HepG2 (cell line): Measurements from ENCODE around the gene TCF12. TPM values are rescaled to one million over a fixed set of nuclear protein-coding genes. Genes with fewer than 3 reads are reported as not detected.

Experiments used
- ATAC-seq: fragments of 200-7000 bp; cut with Tn5 transposase; 3 replicates; pipeline ENCODE4 v1.9.1; 2020; ENCODE audit warnings: mild to moderate bottlenecking, moderate library complexity
- BruUV-seq: library from RNA; stranded (reverse); fragments of 400-500 nt; replicated peaks from 2 replicates; lab custom pipeline; 2021; lab: Mats Ljungman, UMichigan
- CTCF ChIA-PET: fragments of 300-600 bp; formaldehyde crosslinking; extraction: SDS; loops from one replicate; lab custom pipeline; 2021; ENCODE audit warnings: low total read pairs, inconsistent platforms, low intra/inter-chr PET ratio; lab: Yijun Ruan, JAX
- POLR2A ChIA-PET: fragments of 350-600 bp; sonication (Branson Sonifier 250); formaldehyde crosslinking; loops from one replicate; lab custom pipeline; 2020; ENCODE audit warnings: antibody characterized with exemption, inconsistent platforms; lab: Yijun Ruan, JAX
- DNase-seq: peaks from one replicate; pipeline ENCODE4 v3.0.0-alpha.2; 2015; ENCODE audit warnings: low spot score
- FAIRE-seq: peaks from 3 replicates; lab custom pipeline; 2011; peaks lifted over from hg19 to GRCh38; lab: Jason Lieb, UNC
- H2AFZ ChIP-seq: one replicate; pipeline ENCODE4 v1.6.1; 2011; ENCODE audit warnings: low read length, inconsistent platforms
- H3K27ac ChIP-seq: fragments of 300-600 bp; 3 replicates; pipeline ENCODE4 v1.8.0; 2011; ENCODE audit warnings: mixed run types, mild to moderate bottlenecking, mixed read lengths, low read length, inconsistent platforms; ENCODE audit not compliant: insufficient read depth; ENCODE audit errors: extremely low read length
- H3K27me3 ChIP-seq, 2 experiments: fragments of 200-600 bp in 1 of 2; 2 replicates in 1 of 2; 3 replicates in 1 of 2; pipeline versions ENCODE4 v1.6.0 to v1.8.0; 2011; ENCODE audit warnings: low read length in 2 of 2, mild to moderate bottlenecking in 2 of 2, moderate library complexity in 2 of 2, inconsistent platforms in 1 of 2; ENCODE audit not compliant: insufficient read depth in 2 of 2, control insufficient read depth in 1 of 2
- H3K36me3 ChIP-seq, 2 experiments: fragments of 200-600 bp in 1 of 2; replicated peaks in 1 of 2; 2 replicates in 1 of 2; 3 replicates in 1 of 2; pipeline versions ENCODE4 v1.5.1 to v1.8.0; 2011; ENCODE audit warnings: low read length in 2 of 2, inconsistent platforms in 1 of 2; ENCODE audit not compliant: insufficient read depth in 2 of 2, control insufficient read depth in 1 of 2
- H3K4me1 ChIP-seq: 2 replicates; pipeline ENCODE4 v1.5.1; 2012; ENCODE audit warnings: low read length, inconsistent platforms; ENCODE audit not compliant: insufficient read depth
- H3K4me2 ChIP-seq: 2 replicates; pipeline ENCODE4 v1.6.0; 2011; ENCODE audit warnings: low read depth, low read length, inconsistent platforms
- H3K4me3 ChIP-seq, 3 experiments: fragments of 200-600 bp in 1 of 3; sonication (generic), shearing (Covaris generic) in 1 of 3; replicated peaks in 1 of 3; 2 replicates each; pipeline ENCODE4 v1.5.1; 2011 to 2016; ENCODE audit warnings: low read length in 3 of 3, inconsistent platforms in 2 of 3, low read depth in 2 of 3, mild to moderate bottlenecking in 2 of 3, control low read depth in 1 of 3, mixed read lengths in 1 of 3; ENCODE audit not compliant: insufficient read depth in 1 of 3
- H3K79me2 ChIP-seq: one replicate; pipeline ENCODE4 v1.6.1; 2011; ENCODE audit warnings: low read length, inconsistent platforms; ENCODE audit not compliant: insufficient read depth
- H3K9ac ChIP-seq: 2 replicates; pipeline ENCODE4 v1.6.0; 2011; ENCODE audit warnings: mild to moderate bottlenecking, low read depth, low read length, inconsistent platforms; ENCODE audit not compliant: insufficient read depth
- H3K9me3 ChIP-seq: 2 replicates; pipeline ENCODE4 v1.5.1; 2012; ENCODE audit warnings: mild to moderate bottlenecking, low read length
- H4K20me1 ChIP-seq: 2 replicates; pipeline ENCODE4 v1.6.0; 2011; ENCODE audit warnings: inconsistent platforms, mild to moderate bottlenecking, low read length, moderate library complexity; ENCODE audit not compliant: insufficient read depth
- CHD2 ChIP-seq: IDR thresholded peaks from 2 replicates; pipeline ENCODE4 v1.6.1; 2011; ENCODE audit warnings: low read depth, low read length, improper control_type of control experiment
- FOXM1 ChIP-seq: sonication (generic); formaldehyde crosslinking; IDR thresholded peaks from 2 replicates; pipeline ENCODE4 v1.5.0; 2020; ENCODE audit warnings: missing genetic modification reagents
- MEIS2 ChIP-seq: sonication (generic); formaldehyde crosslinking; IDR thresholded peaks from 2 replicates; pipeline ENCODE4 v1.9.0; 2021; ENCODE audit warnings: mild to moderate bottlenecking, missing genetic modification reagents
- TP53 ChIP-seq: sonication (generic); formaldehyde crosslinking; conservative IDR thresholded peaks from 2 replicates; pipeline ENCODE4 v1.4.0; 2020; ENCODE audit warnings: missing genetic modification reagents
- ZNF136 ChIP-seq: sonication (generic); formaldehyde crosslinking; IDR thresholded peaks from 2 replicates; pipeline ENCODE4 v1.8.1; 2022; ENCODE audit warnings: low read depth, mild to moderate bottlenecking, moderate library complexity, missing genetic modification reagents
- ZNF670 ChIP-seq: sonication (generic); formaldehyde crosslinking; IDR thresholded peaks from 2 replicates; pipeline ENCODE4 v1.8.0; 2022; ENCODE audit warnings: mild to moderate bottlenecking, missing genetic modification reagents, borderline replicate concordance
- WGBS: methylation state at CpG from one replicate; pipeline ENCODE4 v1.1.6; 2017; ENCODE audit warnings: low lambda C conversion rate; 5-methylcytosine and 5-hydroxymethylcytosine counted together
- in situ Hi-C: cut with HindIII; loops from 2 replicates; pipeline ENCODE4 v1.10.0; 2017; ENCODE audit warnings: low pct_unique_long_range_greater_than_20kb; ENCODE audit not compliant: extremely low pct_ligation_motif_present
- intact Hi-C: fragments of 100-400 bp; cut with micrococcal nuclease; formaldehyde crosslinking; loops from one replicate; pipeline ENCODE4 v1.10.0; 2022; ENCODE audit not compliant: unreplicated experiment
- polyA plus RNA-seq, 8 experiments: library from polyadenylated mRNA; depleted of rRNA in 3 of 8; stranded (reverse) in 7 of 8; unstranded in 1 of 8; fragments of >200 nt; fragmentation: Illumina TruSeq in 4 of 8; extraction: Trizol in 4 of 8; gene quantifications; 2 replicates each; pipeline versions ENCODE4 v1.2.1 to v1.2.3, GENCODE V29; 2011 to 2016; ENCODE audit warnings: low read depth in 4 of 8, missing spikeins in 1 of 8, mixed read lengths in 1 of 8; ENCODE audit not compliant: insufficient read depth in 1 of 8
- total RNA-seq, 5 experiments: library from RNA; depleted of rRNA; stranded (reverse); fragments of >200 nt; fragmentation: Illumina TruSeq; extraction: Trizol; gene quantifications; 2 replicates each; pipeline ENCODE4 v1.2.3, GENCODE V29; 2016; ENCODE audit warnings: low read depth in 1 of 5
- TF ChIP-seq, protein P1 (sequence below): sonication (generic); formaldehyde crosslinking; conservative IDR thresholded peaks from 2 replicates; pipeline ENCODE4 v1.8.0; 2022; ENCODE audit warnings: missing genetic modification reagents

TCF12 gene
- total and polyA plus RNA-seq, 2 of the 13 experiments (the other 11 are each of a cell fraction or from before 2014, with no cell fraction given) = 48.6 to 51.1 TPM

GRCh38 chr15:57018151-57018550 is 99.7 kb downstream of the TCF12 start:
- FAIRE-seq (no peak), ATAC-seq (no peak), DNase-seq (no peak)
- H2AFZ ChIP-seq = no peak overlapping the region
- no peak overlapping the region for H3K27ac ChIP-seq
- H3K4me3 ChIP-seq = no peak overlapping the region
- no peaks in the 10 kb centered on the region for H3K27me3 ChIP-seq
- ChIA-PET POLR2A (no interaction called here), CTCF (no interaction called here)
- H3K36me3 ChIP-seq = peaks cover 0 to 2% of the 10 kb centered on the region in 2 experiments; a peak in 2 of 5 replicates
- BruUV-seq = no TSS peak
- in situ Hi-C loops = no loop called here
- no peak overlapping the region for H3K4me2 ChIP-seq
- WGBS = 73% methylated on average over 4 of the region's 4 CpGs
- peaks cover 52% of the 10 kb centered on the region for H3K79me2 ChIP-seq
- intact Hi-C loops = no loop called here
- no peaks in the 10 kb centered on the region for H3K9me3 ChIP-seq
- peaks cover 23% of the 10 kb centered on the region for H3K4me1 ChIP-seq
- TF ChIP-seq CHD2 (no peak), TP53 (CRISPR knock-in tag) (no peak), FOXM1 (no peak), ZNF136 (CRISPR knock-in tag) (no peak), ZNF670 (no peak), MEIS2 (CRISPR knock-in tag) (no peak)
- TF ChIP-seq, protein P1, sequence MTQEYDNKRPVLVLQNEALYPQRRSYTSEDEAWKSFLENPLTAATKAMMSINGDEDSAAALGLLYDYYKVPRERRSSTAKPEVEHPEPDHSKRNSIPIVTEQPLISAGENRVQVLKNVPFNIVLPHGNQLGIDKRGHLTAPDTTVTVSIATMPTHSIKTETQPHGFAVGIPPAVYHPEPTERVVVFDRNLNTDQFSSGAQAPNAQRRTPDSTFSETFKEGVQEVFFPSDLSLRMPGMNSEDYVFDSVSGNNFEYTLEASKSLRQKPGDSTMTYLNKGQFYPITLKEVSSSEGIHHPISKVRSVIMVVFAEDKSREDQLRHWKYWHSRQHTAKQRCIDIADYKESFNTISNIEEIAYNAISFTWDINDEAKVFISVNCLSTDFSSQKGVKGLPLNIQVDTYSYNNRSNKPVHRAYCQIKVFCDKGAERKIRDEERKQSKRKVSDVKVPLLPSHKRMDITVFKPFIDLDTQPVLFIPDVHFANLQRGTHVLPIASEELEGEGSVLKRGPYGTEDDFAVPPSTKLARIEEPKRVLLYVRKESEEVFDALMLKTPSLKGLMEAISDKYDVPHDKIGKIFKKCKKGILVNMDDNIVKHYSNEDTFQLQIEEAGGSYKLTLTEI (CRISPR knock-in tag) = no peak
- H4K20me1 ChIP-seq = peaks cover 1% of the 10 kb centered on the region; the same call in 1 of the 2 replicates
- H3K9ac ChIP-seq = no peak overlapping the region
